Uterus (tissue), 2 donors: ENCODE measurements around the gene KRT73.

Experiments
- CTCF ChIP-seq, 4 experiments: fragments of 200-600 bp in 2 of 4; fragments of 450-650 bp in 2 of 4; sonication (generic) in 2 of 4; IDR thresholded peaks; one replicate each; pipeline ENCODE4 v1.5.1; 2016 to 2019; ENCODE audit warnings: antibody characterized with exemption in 4 of 4, mild to moderate bottlenecking in 2 of 4, moderate library complexity in 1 of 4
- POLR2A ChIP-seq, 2 donors: fragments of 450-650 bp; IDR thresholded peaks; one replicate each; pipeline ENCODE4 v1.6.1; 2016; ENCODE audit warnings: antibody characterized with exemption in 2 of 2, mild to moderate bottlenecking in 1 of 2, moderate library complexity in 1 of 2

- TF ChIP-seq CTCF (IDR thresholded peaks at IDR 0.05) (no peak), POLR2A (IDR thresholded peaks at IDR 0.05) (no peak)
These were observed 50.2 kb downstream of the KRT73 start for GRCh38 chr12:52568111-52568510.
